ENCODE data around the gene SNUPN.

DNA sequence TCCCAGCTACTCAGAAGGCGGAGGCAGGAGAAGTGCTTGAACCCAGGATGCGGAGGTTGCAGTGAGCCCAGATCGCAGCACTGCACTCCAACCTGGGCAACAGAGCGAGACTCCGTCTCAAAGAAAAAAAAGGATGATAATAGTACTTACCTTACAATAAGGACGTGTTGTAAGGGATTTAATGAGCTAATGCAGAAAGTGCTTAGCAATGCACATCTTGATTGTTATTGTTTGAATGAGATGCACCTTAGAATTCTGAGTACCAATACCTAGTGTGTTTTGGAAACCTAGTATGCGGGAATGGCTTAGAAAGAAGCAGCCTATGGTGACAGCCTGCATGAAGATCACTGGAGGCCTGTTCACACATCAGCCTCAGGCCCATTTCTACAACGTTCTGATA, 19.5 kb downstream of the SNUPN start:
- TF ChIP-seq TAF1 (IDR thresholded peaks at IDR 0.05; ENCODE audit: low read depth) (no peak), YY1 (IDR thresholded peaks at IDR 0.05; ENCODE audit: low read depth) (no peak), CREB1 (IDR thresholded peaks at IDR 0.05; ENCODE audit: low read depth) (no peak), EGR1 (IDR thresholded peaks at IDR 0.05) (no peak), CEBPB (IDR thresholded peaks at IDR 0.05) (no peak), EP300 (IDR thresholded peaks at IDR 0.05; ENCODE audit: borderline replicate concordance) (no peak), USF1 (IDR thresholded peaks at IDR 0.05) (no peak), TCF12 (IDR thresholded peaks at IDR 0.05; ENCODE audit: low read depth) (no peak), ZBTB7A (IDR thresholded peaks at IDR 0.05; ENCODE audit: low read depth) (no peak), RAD21 (IDR thresholded peaks at IDR 0.05; ENCODE audit: low read depth) (no peak)
- TF ChIP-seq, protein P1, sequence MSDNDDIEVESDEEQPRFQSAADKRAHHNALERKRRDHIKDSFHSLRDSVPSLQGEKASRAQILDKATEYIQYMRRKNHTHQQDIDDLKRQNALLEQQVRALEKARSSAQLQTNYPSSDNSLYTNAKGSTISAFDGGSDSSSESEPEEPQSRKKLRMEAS (IDR thresholded peaks at IDR 0.05) = no peak
- TF ChIP-seq, protein P2, sequence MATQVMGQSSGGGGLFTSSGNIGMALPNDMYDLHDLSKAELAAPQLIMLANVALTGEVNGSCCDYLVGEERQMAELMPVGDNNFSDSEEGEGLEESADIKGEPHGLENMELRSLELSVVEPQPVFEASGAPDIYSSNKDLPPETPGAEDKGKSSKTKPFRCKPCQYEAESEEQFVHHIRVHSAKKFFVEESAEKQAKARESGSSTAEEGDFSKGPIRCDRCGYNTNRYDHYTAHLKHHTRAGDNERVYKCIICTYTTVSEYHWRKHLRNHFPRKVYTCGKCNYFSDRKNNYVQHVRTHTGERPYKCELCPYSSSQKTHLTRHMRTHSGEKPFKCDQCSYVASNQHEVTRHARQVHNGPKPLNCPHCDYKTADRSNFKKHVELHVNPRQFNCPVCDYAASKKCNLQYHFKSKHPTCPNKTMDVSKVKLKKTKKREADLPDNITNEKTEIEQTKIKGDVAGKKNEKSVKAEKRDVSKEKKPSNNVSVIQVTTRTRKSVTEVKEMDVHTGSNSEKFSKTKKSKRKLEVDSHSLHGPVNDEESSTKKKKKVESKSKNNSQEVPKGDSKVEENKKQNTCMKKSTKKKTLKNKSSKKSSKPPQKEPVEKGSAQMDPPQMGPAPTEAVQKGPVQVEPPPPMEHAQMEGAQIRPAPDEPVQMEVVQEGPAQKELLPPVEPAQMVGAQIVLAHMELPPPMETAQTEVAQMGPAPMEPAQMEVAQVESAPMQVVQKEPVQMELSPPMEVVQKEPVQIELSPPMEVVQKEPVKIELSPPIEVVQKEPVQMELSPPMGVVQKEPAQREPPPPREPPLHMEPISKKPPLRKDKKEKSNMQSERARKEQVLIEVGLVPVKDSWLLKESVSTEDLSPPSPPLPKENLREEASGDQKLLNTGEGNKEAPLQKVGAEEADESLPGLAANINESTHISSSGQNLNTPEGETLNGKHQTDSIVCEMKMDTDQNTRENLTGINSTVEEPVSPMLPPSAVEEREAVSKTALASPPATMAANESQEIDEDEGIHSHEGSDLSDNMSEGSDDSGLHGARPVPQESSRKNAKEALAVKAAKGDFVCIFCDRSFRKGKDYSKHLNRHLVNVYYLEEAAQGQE (IDR thresholded peaks at IDR 0.05; ENCODE audit: low read depth) = no peak
